Measurements from ENCODE around the gene PNPLA2. TPM values are rescaled to one million over a fixed set of nuclear protein-coding genes. Genes with fewer than 3 reads are reported as not detected.

Gene PNPLA2
- total RNA-seq, 1 donor from 2014 or later, result 55.6 TPM

GRCh38 chr11:837189-837989 is 18.7 kb downstream of the PNPLA2 start:
- H3K4me1 Mint-ChIP-seq (ENCODE audit: unreplicated experiment), result peaks cover 12% of the 10 kb centered on the region
- no peak overlapping the region for H3K27ac Mint-ChIP-seq
- TF ChIP-seq CTCF (conservative IDR thresholded peaks at IDR 0.05), result no peak
- H3K27me3 Mint-ChIP-seq, result peaks cover under 1% of the 10 kb centered on the region
- no peak overlapping the region for H3K4me3 Mint-ChIP-seq
- DNase-seq (ENCODE audit: extremely low spot score, unreplicated experiment), result no peak
- H3K36me3 Mint-ChIP-seq, result no peaks in the 10 kb centered on the region
- H3K9me3 Mint-ChIP-seq, result no peaks in the 10 kb centered on the region

GRCh38 chr11:837990-838307 is 19.2 kb downstream of the PNPLA2 start:
- no peak overlapping the region for H3K27ac Mint-ChIP-seq
- no peaks in the 10 kb centered on the region for H3K36me3 Mint-ChIP-seq
- no peak for TF ChIP-seq CTCF (conservative IDR thresholded peaks at IDR 0.05)
- no peak overlapping the region for H3K4me3 Mint-ChIP-seq
- no peaks in the 10 kb centered on the region for H3K27me3 Mint-ChIP-seq
- peaks cover 12% of the 10 kb centered on the region for H3K4me1 Mint-ChIP-seq (ENCODE audit: unreplicated experiment)
- no peak for DNase-seq (ENCODE audit: extremely low spot score, unreplicated experiment)
- no peaks in the 10 kb centered on the region for H3K9me3 Mint-ChIP-seq

GRCh38 chr11:838441-839279 is 19.9 kb downstream of the PNPLA2 start:
- H3K9me3 Mint-ChIP-seq, result no peaks in the 10 kb centered on the region
- H3K4me1 Mint-ChIP-seq (ENCODE audit: unreplicated experiment), result peaks cover 12% of the 10 kb centered on the region
- no peaks in the 10 kb centered on the region for H3K27me3 Mint-ChIP-seq
- no peak overlapping the region for H3K27ac Mint-ChIP-seq
- no peak for DNase-seq (ENCODE audit: extremely low spot score, unreplicated experiment)
- peak; percentile 55 for TF ChIP-seq CTCF (conservative IDR thresholded peaks at IDR 0.05)
- H3K4me3 Mint-ChIP-seq, result no peak overlapping the region
- no peaks in the 10 kb centered on the region for H3K36me3 Mint-ChIP-seq

- Mint-ChIP-seq H3K27ac (peak overlapping the region; percentile 75), H3K9me3 (no peaks in the 10 kb centered on the region), H3K4me1 (ENCODE audit: unreplicated experiment) (peaks cover 12% of the 10 kb centered on the region), H3K36me3 (no peaks in the 10 kb centered on the region), H3K27me3 (no peaks in the 10 kb centered on the region), H3K4me3 (no peak overlapping the region)
- no peak for TF ChIP-seq CTCF (conservative IDR thresholded peaks at IDR 0.05)
- DNase-seq (ENCODE audit: extremely low spot score, unreplicated experiment), result no peak
Measured at GRCh38 chr11:839280-839623, 20.5 kb downstream of the PNPLA2 start.

- peak; percentile 39 for TF ChIP-seq CTCF (conservative IDR thresholded peaks at IDR 0.05)
- Mint-ChIP-seq H3K4me3 (peak overlapping the region; percentile 88), H3K27me3 (no peaks in the 10 kb centered on the region), H3K4me1 (ENCODE audit: unreplicated experiment) (peaks cover 16% of the 10 kb centered on the region), H3K36me3 (no peaks in the 10 kb centered on the region), H3K27ac (peak overlapping the region; percentile 75), H3K9me3 (no peaks in the 10 kb centered on the region)
- no peak for DNase-seq (ENCODE audit: extremely low spot score, unreplicated experiment)
Measured at GRCh38 chr11:839875-840617, 21.3 kb downstream of the PNPLA2 start.
